Ishikawa (cell line): ENCODE data around the gene NOL9.

Source experiments
- EGR1 ChIP-seq: IDR thresholded peaks from 2 replicates; pipeline ENCODE4 v1.6.1; 2012
- EP300 ChIP-seq: IDR thresholded peaks from 2 replicates; pipeline ENCODE4 v1.6.1; 2012; ENCODE audit warnings: borderline replicate concordance
- FOXM1 ChIP-seq: IDR thresholded peaks from 2 replicates; pipeline ENCODE4 v1.6.1; 2012; ENCODE audit warnings: low read depth, borderline replicate concordance
- RAD21 ChIP-seq: IDR thresholded peaks from 2 replicates; pipeline ENCODE4 v1.6.1; 2012; ENCODE audit warnings: low read depth
- TAF1 ChIP-seq: IDR thresholded peaks from 2 replicates; pipeline ENCODE4 v1.6.1; 2012; ENCODE audit warnings: low read depth, mild to moderate bottlenecking
- TF ChIP-seq, protein P1 (sequence below): IDR thresholded peaks from 2 replicates; pipeline ENCODE4 v1.6.1; 2012
- TF ChIP-seq, protein P2 (sequence below): IDR thresholded peaks from 2 replicates; pipeline ENCODE4 v1.6.1; 2012; ENCODE audit warnings: low read depth, mild to moderate bottlenecking

DNA sequence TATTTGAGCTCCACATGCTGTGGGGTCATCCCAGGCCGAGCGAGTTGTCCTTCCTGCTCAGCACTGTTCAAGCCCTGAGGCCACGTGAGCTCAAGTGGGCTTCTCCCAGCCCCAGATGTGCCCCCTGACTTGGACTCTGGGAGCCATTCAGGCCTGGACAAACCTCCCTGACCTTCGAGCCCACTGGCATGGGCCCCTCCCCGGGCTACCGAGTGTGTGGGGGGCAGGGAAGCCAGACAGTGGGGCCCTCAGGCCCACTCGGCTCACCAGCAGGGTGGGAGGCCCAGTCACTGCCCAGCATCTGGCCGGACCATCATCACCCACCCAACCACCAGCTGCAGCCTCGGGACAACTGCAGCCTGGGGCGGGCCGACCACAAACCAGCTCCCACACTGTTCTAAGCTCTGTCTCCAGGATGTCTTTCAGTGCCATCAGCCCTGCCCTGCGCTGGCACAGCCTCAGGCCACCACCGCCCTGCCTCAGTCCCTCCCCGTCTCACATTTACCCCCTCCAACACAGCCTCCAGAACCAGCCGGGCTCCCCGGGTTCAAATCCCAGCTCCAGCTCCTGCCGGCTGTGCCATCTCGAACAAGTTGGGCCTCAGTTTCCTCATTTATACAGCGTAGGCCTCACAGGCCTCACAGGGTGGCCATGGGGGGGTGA is 41.9 kb downstream of the NOL9 start:
- TF ChIP-seq FOXM1 (no peak), EGR1 (no peak), RAD21 (no peak), EP300 (no peak), TAF1 (no peak)
- TF ChIP-seq, protein P1, sequence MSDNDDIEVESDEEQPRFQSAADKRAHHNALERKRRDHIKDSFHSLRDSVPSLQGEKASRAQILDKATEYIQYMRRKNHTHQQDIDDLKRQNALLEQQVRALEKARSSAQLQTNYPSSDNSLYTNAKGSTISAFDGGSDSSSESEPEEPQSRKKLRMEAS = no peak
- TF ChIP-seq, protein P2, sequence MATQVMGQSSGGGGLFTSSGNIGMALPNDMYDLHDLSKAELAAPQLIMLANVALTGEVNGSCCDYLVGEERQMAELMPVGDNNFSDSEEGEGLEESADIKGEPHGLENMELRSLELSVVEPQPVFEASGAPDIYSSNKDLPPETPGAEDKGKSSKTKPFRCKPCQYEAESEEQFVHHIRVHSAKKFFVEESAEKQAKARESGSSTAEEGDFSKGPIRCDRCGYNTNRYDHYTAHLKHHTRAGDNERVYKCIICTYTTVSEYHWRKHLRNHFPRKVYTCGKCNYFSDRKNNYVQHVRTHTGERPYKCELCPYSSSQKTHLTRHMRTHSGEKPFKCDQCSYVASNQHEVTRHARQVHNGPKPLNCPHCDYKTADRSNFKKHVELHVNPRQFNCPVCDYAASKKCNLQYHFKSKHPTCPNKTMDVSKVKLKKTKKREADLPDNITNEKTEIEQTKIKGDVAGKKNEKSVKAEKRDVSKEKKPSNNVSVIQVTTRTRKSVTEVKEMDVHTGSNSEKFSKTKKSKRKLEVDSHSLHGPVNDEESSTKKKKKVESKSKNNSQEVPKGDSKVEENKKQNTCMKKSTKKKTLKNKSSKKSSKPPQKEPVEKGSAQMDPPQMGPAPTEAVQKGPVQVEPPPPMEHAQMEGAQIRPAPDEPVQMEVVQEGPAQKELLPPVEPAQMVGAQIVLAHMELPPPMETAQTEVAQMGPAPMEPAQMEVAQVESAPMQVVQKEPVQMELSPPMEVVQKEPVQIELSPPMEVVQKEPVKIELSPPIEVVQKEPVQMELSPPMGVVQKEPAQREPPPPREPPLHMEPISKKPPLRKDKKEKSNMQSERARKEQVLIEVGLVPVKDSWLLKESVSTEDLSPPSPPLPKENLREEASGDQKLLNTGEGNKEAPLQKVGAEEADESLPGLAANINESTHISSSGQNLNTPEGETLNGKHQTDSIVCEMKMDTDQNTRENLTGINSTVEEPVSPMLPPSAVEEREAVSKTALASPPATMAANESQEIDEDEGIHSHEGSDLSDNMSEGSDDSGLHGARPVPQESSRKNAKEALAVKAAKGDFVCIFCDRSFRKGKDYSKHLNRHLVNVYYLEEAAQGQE = no peak
